Measurements from ENCODE around the gene ZBTB20.

Gene ZBTB20

GRCh38 chr3:114746502-114746901 lies 400.6 kb downstream of the ZBTB20 start:
- H3K4me3 ChIP-seq (ENCODE audit: low read depth, low read length) = no peak overlapping the region
- DNase-seq (ENCODE audit: low read depth) = no peak

DNA sequence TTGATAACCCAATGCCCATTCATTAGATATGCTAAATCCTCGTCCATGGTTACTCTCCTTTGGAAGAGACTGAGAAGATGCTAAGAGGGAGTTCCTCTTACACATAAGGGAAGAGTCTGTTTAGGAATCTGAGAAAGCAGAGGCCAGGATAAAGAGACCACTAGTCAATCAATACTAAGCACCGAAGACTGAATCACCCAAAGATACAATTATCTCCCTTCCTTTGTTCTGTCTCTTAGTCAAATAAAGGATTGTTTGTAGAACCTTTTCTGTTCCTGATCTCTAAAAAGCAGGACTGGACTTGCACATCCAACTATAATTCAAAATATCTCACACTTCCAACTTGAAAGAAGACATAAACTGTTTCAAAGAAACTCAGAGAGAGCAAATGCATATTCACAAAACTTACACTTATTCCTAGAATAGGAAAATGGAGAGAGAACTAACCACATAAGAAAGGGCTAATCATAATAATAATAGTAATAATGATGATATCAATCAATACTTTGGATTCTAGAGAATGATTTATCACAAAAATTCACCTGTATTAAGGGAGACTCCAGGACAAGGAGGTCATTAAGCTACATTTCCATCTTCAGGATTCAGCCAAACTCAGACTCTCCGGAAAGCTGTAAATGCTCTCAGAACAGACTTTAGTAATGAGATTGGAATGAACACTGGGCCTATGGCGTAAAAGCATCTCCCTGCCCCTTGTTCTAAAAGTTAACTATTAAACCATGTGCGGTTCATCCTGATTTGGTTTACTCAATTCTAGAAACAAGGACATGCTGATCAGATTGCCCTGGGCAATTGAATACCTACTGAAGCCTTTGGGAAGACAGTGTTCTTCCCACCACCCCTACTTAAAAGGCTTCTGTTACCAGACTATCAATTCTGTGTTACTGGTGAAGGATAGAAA lies 401.5 kb downstream of the ZBTB20 start:
- no peak overlapping the region for H3K4me3 ChIP-seq (ENCODE audit: low read depth, low read length)
- DNase-seq (ENCODE audit: low read depth) = peak; percentile 31

GRCh38 chr3:114743746-114744485 lies 403.2 kb downstream of the ZBTB20 start:
- H3K4me3 ChIP-seq (ENCODE audit: low read depth, low read length) = no peak overlapping the region
- no peak for DNase-seq (ENCODE audit: low read depth)

- no peak overlapping the region for H3K4me3 ChIP-seq (ENCODE audit: low read depth, low read length)
- DNase-seq (ENCODE audit: low read depth) = no peak
These were observed 406.0 kb downstream of the ZBTB20 start for GRCh38 chr3:114741066-114741465.

GRCh38 chr3:114739627-114740026 lies 407.5 kb downstream of the ZBTB20 start:
- no peak for DNase-seq (ENCODE audit: low read depth)
- no peak overlapping the region for H3K4me3 ChIP-seq (ENCODE audit: low read depth, low read length)

- DNase-seq (ENCODE audit: low read depth) = no peak
- H3K4me3 ChIP-seq (ENCODE audit: low read depth, low read length) = no peak overlapping the region
These were observed 414.7 kb downstream of the ZBTB20 start for GRCh38 chr3:114732353-114732752.

DNA sequence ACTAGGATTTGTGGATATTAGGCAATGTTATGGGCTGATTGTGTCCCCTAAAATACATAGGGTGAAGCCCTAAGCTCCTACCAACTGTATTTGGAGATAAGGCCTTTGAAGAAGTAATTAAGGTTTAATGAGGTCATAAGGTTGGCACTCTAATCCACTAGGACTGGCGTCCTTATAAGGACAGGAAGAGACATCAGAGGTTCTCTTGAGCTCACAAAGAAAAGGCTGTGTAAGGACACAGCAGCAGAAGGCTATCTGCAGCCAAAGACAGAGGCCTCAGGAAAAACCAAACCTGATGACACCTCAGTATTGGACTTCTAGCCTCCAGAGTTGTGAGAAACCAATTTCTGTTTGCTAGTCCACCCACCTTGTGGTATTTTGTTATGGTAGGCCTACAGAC lies 416.7 kb downstream of the ZBTB20 start:
- no peak for DNase-seq (ENCODE audit: low read depth)
- H3K4me3 ChIP-seq (ENCODE audit: low read depth, low read length) = no peak overlapping the region

DNA sequence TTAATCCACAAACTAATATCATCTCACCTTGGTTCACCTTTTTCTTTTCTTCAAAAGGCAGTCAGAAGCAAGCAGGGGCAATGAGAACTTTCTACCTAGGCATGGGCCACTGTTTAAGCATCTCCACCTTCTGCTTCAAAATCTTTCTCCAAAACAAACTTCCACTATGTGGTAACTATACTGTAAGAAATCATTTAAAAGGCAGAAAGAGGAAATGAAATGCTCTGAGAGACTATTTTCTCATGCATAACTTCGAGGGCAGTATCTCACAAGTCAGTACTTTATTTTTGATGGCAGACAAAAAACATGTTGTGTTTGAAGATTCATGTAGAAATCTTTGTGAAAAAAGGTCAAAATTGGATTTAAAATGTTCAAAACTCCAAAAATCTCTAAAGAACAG lies 419.7 kb downstream of the ZBTB20 start:
- no peak overlapping the region for H3K4me3 ChIP-seq (ENCODE audit: low read depth, low read length)
- DNase-seq (ENCODE audit: low read depth) = no peak

- no peak for DNase-seq (ENCODE audit: low read depth)
- no peak overlapping the region for H3K4me3 ChIP-seq (ENCODE audit: low read depth, low read length)
These were observed 421.1 kb downstream of the ZBTB20 start for GRCh38 chr3:114725966-114726365.

GRCh38 chr3:114722530-114722929 lies 424.6 kb downstream of the ZBTB20 start:
- no peak for DNase-seq (ENCODE audit: low read depth)
- no peak overlapping the region for H3K4me3 ChIP-seq (ENCODE audit: low read depth, low read length)

GRCh38 chr3:114721864-114722263 lies 425.2 kb downstream of the ZBTB20 start:
- H3K4me3 ChIP-seq (ENCODE audit: low read depth, low read length) = no peak overlapping the region
- DNase-seq (ENCODE audit: low read depth) = no peak

- no peak overlapping the region for H3K4me3 ChIP-seq (ENCODE audit: low read depth, low read length)
- no peak for DNase-seq (ENCODE audit: low read depth)
These were observed 425.9 kb downstream of the ZBTB20 start for GRCh38 chr3:114721209-114721608.

DNA sequence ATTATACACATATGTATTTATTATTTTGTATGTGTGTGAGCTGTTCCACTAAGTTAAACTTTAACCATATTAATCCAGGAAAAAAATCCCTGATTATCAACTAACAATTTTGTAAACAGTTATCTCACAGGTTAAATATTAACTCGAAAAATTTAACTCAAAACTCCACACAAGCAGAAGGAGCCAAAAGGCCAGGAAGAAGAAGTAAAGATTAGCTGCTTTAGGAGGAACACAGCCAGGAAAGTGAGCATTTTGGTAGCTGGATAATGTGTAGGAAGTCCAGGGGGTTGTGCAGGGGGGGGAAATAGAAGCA lies 428.2 kb downstream of the ZBTB20 start:
- no peak for DNase-seq (ENCODE audit: low read depth)
- no peak overlapping the region for H3K4me3 ChIP-seq (ENCODE audit: low read depth, low read length)

DNA sequence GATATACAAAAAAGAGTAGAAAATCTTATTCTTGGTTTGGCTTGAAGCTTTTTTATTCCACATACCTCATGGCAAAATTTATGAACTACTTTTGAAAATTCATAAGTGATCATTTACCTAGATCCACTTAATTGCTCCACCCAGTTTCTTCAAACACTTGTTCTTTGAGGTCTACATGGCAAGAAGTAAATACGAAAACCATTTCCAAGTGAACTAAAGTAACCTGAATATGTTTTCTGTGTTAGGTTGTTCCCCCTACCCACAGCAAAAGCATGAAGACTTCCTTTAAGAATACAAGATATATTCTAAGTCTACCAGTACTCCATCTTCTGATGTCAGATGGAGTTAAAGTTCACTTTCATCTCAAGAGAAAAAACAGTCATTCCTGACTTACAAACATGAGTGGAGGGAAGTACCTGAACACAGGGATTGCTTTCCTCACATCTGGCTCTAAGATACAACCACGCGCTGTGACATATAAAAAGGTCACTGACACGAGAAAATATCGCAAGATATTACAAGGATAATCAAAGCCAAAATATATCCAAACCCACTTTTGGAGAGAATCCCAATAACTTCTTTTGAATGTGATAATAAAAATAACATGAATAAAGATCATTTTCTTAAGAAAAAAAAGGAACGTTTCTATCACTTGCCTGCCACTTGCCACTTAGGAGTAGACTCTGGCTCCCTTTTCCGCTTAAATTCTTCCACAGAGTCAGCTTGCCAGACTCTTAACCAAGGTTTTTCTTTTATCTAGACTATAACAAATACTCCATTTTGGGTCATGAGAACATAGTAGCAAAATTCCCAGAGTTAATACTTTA lies 428.8 kb downstream of the ZBTB20 start:
- H3K4me3 ChIP-seq (ENCODE audit: low read depth, low read length) = no peak overlapping the region
- DNase-seq (ENCODE audit: low read depth) = no peak

- H3K4me3 ChIP-seq (ENCODE audit: low read depth, low read length) = no peak overlapping the region
- no peak for DNase-seq (ENCODE audit: low read depth)
These were observed 430.2 kb downstream of the ZBTB20 start for GRCh38 chr3:114716916-114717315.

GRCh38 chr3:114716126-114716525 lies 431.0 kb downstream of the ZBTB20 start:
- H3K4me3 ChIP-seq (ENCODE audit: low read depth, low read length) = no peak overlapping the region
- DNase-seq (ENCODE audit: low read depth) = no peak

- no peak for DNase-seq (ENCODE audit: low read depth)
- H3K4me3 ChIP-seq (ENCODE audit: low read depth, low read length) = no peak overlapping the region
These were observed 432.1 kb downstream of the ZBTB20 start for GRCh38 chr3:114714957-114715460.

DNA sequence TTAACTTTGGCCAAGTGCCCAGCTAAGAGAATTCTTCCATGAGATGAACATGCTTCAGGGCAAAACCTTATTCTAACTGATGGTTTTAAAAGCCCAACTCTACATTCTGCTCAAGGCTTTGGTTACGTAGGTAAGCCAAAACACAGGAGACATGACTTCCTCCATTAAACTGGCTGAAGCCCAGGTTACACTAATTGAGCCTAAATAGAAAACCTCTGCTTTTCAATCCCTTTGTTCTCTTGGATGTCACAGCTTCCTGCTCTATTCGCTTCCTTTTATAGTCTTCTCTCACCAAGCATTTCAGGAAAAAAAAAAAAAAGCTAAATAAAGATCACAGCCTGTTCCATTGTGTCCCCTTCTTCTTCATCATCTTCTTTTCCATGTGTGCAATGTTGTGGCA lies 432.9 kb downstream of the ZBTB20 start:
- DNase-seq (ENCODE audit: low read depth) = no peak
- H3K4me3 ChIP-seq (ENCODE audit: low read depth, low read length) = no peak overlapping the region

DNA sequence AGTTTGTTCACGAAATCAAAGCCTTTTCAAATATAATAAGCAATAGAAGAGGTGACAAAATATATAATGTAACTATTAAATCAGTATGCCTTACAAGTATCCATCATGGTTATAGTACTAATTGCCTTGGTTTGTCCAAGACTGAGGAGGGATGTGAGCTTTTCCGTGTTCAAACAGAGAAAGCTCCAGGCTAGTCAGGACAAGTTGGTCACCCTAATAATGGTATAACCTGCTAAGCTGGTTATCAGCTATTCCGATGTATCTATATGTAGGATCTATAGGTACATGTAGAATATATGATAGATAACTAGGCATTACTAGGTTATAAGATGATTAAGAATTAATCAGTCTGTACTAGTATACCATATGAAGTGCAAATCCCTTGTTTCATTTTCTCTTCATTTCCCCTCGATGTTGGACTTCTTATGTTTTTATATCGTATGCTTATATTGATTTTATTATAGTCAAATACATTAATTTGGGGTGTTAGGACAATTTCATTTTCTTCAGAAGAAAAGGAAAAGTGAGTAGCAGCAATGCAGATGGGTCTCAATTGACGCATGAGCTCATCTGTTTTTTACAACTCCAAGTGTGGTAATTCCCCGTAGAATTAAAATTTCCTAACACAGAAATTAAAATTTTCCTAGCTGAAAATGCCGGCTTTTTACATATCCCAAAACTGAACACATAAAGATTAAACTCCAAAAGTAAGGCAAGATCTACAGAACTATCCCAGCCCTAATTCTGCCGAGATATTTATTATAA lies 434.2 kb downstream of the ZBTB20 start:
- DNase-seq (ENCODE audit: low read depth) = no peak
- H3K4me3 ChIP-seq (ENCODE audit: low read depth, low read length) = no peak overlapping the region
